ENCODE results near the gene ZNF239.
"Not testable (repeated sequence)": the region's sequence is repeated elsewhere in the genome, so short reads cannot be mapped to it uniquely, and the experiment has no call there.

Gene ZNF239

DNA sequence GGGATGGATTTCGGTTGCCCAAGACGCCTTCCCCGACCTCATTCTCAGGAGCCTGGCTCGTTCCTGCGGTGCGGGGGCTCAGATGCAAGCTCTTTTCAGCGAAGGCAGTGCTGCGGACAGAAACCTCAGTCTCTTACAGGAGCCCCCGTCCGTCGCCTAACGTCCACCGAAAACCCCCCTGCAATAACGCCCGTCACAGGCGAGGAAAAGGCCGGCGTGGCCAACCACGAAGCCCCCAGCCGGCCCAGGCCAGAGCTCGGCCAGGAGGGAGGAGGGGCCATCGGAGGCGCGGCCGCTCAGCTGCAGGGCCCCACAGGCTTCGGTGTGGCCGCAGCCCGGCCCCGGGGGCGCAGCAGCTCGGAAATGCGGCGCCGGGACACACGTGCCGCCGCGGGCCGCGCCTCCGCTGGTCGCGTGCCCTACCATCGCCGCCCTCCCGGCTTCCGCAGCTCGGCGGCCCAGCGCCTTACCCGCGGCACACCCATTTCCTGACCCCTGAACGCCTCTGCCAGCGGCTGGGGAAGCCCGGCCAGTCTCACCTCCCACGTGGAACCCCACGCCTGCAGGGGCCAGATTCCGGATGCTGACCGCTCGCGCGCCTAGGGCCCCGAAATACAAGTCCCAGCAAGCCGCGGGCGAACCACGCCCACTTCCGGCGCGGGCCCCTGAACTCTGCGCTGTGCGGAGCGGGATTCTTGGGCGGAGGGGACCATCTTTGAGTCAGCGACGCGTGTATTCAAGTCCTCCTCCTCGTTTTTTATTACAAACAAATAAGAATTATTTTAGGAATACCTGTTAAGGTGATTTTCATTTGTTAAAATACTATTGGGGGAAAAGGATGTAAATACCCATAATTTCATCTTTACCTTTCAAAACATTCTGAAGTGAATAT lies at the start of gene ZNF239:
ZNF239 (minus strand) TSS at position 616 of the 892 bp plus-strand sequence. CDS start 16,537 bp downstream, outside the sequence.
- peak; percentile 84 for DNase-seq

DNA sequence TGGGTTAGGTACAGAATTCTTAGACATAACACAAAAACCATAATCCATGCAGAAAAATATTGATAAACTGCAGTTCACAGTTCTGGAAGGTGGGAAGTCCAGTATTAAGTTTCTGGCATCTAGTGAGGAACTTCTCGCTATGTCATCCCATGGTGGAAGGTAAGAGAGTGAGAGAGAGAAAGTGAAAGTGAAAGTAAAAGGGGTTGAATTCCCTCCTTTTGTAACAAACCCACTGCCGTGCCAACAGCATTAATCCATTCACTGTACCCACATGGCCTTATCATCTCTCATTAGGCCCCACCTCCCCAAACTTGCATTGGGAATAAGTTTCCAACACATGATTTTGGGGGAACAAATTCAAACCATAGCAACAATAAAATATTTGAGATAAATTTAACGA lies 48.9 kb upstream of the ZNF239 start:
- DNase-seq = no peak

DNA sequence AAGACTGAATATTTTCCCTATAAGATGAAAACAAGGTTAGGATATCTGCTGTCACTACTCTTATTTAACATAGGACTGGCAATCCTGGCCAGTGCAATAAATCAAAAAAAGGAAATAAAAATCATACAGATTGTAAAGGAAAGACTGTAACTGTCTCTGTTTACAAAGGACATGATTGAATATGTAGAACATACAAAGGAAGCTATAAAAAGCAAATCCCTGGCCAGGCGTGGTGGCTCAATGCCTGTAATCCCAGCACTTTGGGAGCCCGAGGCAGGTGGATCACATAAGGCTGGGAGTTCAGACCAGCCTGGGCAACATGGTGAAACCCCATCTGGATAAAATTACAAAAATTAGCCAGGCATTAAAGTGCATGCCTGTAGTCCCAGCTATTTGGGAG lies 47.6 kb upstream of the ZNF239 start:
- no peak for DNase-seq

DNA sequence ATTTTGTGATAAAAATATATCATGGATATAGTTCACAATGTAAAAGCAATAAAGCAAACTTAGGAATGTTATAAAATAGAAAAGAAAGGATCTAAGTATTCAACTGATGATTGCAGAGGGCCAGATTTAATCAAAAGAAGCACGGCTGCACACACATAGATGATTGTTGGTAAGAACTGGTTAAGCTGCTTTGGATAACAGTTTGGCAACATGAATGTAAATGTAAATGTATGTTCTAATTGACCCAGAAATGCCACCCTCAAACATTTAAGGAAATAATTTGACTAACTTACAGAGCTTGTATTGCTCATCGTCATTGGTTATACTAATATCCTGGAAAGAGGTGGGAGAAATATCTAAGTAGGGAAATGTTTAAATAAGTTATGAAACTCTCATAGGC lies 45.0 kb upstream of the ZNF239 start:
- no peak for DNase-seq

DNA sequence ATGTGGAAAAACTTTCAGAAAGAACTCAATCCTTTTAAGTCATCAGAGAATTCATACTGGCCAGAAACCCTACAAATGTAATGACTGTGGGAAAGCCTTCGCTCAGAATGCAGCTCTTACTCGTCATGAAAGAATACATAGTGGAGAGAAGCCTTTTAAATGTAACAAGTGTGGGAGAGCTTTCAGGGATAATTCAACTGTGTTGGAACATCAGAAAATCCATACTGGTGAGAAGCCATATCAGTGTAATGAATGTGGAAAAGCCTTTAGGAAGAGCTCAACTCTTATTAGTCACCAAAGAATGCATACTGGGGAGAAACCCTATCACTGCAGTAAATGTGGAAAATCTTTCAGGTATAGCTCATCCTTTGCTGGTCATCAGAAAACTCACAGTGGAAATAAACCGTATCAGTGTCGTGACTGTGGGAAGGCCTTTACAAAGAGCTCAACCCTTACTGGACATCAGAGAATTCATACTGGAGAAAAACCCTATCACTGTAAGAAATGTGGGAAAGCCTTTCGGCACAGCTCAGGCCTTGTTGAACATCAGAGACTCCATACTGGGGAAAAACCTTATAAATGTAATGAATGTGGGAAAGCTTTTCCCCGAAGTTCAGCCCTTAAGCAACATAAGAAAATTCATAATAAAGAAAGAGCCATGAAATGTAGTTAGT lies 42.4 kb upstream of the ZNF239 start:
- no peak for DNase-seq

DNA sequence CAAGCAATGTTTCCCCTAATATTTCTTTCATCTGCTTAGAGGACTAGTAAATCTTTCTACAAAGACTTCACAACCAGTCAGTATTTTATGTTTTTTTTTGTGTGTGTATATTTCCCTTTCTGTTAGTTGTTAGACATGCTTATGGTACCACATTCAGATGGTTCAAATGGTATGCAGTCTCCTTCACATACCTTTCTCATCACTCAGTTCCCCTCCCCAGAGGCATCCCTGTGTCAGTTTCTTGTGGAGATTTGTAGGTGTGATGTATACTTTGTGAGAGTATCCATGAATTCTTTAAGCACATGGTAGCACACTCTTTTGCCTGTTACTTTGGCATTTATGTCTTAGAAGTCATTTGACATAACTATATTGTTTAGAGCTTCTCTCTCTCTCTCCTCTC lies 36.2 kb upstream of the ZNF239 start:
- DNase-seq = no peak

DNA sequence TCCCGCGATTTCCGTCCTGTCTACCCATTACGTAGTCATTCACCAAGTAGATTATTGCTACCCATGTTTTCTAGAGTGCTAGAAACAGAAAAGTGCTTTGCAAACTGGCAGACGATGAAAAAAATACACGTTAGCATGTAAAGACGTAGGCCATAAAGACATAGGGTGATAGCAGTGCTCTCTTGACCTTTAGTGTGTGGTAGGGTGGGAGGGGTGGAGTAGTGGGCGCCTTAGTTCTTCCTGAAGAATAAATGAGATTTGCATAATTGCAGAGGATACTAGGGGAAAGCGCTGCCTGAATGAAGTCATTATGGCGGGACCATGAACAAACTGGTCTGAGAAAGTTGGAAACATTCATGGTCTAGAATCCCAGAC lies 32.8 kb upstream of the ZNF239 start:
- no peak for DNase-seq

DNA sequence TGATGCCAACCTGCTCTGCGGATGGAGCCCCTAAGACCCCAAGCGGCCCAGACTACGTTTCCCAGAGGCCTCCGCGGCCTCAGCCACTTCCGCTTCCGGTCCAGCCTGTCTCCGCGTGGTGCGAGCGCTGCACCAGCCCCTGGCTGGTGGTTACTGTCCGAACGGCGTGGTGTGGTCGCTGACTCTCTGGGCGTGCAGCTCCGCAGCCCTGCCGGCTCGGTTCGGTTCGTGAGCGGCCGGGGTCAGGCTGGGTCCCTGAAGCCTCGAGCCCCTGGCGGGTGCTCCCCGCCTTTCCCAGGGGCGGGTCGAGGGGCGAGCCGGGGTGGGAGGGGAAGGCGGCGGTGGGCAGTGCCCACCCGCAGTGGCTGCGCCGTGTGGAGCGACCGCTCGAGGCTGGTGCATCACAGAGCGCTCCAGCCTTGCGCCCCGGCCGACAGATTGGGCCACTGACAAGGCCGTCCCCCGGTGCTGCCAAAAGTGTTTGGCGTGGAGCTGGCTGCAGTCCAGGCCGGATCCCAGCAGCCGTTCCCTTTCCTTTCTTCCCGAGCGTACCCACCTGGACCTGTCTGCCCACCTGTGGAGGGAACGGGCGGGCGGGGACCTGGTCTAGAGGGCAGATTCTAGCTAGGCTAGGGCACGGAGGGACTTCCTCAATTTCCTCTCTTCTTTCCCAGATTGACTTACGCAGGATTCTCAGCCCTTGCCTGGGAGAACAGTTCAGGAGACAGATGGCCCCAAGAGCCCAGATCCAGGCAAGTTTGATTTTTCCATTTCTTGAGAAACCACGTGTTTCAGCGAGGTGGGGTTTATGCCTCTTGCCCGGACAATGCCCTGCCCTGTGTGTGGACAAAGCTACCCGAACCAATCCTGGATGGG lies 32.1 kb upstream of the ZNF239 start, which contains the start of gene ZNF485:
ZNF485 (plus strand) TSS at position 116 of the 876 bp plus-strand sequence; CDS start at position 729, 613 bp downstream.
- DNase-seq = peak; percentile 69

DNA sequence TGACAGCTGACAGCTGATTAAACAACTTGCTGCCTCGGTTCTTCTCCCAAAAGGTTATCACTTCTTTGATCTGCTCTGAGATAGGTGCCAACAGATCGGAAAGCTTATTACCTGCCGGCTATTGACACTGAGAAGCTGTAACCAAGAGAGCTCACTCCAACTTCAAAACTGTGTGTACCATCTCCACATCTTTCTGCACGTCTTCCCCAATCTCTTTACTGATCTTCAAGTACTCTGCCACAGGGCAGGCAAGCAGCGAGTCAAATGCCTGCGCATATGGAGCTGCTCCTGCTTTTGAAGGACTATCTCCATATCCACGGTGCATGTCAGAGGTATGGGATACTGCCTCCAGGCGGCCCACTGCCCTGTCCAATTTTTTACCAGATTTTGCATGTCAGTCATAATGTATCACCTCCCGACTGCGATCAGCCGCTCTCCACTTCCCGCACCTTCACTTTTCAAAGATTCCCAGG lies 31.5 kb upstream of the ZNF239 start:
- no peak for DNase-seq

DNA sequence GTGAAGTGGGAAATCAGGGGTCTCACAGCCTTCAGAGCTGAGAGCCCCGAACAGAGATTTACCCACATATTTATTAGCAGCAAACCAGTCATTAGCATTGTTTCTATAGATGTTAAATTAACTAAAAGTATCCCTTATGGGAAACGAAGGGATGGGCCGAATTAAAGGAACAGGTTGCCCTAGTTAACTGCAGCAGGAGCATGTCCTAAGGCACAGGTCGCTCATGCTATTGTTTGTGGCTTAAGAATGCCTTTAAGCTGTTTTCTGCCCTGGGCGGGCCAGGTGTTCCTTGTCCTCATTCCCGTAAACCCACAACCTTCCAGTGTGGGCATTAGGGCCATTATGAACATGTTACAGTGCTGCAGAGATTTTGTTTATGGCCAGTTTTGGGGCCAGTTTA lies 27.2 kb upstream of the ZNF239 start:
- DNase-seq = not testable (repeated sequence)

DNA sequence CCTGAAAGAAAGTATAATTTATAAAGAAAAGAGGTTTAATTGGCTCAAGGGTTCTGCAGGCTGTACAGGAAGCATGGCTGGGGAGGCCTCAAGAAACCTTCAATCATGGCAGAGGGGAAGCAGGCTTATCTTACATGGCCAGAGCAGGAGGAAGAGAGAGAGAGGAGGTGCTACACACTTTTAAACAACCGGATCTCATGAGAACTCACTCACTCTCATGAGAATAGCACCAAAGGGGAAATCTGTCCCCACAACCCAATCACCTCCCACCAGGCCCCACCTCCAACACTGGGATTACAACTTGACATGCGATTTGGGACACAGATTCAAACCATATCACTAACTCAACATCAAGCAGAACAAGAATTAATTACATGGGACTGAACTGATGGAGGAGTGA lies 24.9 kb upstream of the ZNF239 start:
- no peak for DNase-seq

DNA sequence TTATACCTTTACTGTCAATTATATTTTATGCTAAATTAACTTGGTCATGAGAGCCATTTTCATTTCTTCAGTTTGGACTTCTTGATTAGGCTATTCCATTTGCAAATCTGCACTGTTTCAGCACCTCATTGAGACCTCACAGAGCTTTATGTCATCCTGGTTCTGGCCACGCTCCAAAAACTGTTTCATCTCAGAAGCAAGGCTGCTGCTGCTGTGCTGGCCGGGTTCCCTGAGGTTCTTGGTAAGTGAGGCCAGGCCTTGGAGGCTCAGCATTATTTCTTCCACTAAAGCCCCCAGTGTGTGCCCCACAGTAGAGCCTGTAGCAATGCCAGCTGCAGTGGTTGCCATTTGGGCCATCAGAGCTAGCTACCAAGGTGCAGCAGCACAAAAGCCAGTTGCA lies 24.0 kb upstream of the ZNF239 start:
- DNase-seq = no peak

DNA sequence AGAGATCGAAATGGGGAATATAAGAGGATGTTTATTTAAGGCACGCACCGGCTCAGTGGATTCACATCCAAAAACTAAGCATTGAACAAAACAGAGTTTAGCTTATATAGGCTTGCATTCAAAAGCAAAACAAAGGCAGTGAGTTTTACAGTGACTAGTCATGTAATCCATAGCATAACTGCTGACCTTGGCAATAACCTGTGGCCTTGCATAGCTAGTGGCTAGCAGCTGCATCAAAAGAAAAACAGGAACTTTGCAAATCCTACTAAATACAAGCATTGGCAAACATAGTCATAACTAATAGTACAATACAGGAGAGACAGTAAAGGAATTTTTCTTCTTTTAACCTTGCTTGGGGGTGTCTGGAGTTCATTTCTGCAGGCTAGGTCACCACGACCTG lies 22.1 kb upstream of the ZNF239 start:
- no peak for DNase-seq

DNA sequence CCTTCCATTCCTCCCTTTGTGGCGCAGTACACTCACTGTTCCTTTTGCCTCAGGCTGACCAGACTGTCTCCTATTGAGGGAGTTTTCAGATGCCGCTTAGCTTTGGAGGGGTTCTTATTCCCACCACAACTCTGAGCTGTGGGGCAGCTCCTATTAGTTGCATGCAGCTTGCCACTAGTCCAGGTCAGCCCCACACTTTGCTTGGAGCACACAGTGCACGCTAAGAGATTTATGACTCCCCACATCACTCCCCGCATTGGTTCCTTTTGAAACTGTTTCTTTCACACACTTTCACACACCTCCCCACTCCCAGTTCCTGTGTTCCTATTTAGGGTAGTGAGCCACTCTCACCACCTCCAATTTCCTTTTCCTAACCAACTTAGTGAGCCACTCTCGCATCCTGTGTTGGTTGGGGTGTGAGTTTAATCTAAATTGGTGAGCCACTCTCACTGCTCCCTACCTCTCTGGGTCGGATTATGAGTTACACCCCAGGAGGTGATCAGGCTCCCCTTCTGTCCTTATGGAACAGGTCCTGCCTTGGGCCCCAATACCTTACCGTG lies 21.4 kb upstream of the ZNF239 start:
- DNase-seq = peak; percentile 45

DNA sequence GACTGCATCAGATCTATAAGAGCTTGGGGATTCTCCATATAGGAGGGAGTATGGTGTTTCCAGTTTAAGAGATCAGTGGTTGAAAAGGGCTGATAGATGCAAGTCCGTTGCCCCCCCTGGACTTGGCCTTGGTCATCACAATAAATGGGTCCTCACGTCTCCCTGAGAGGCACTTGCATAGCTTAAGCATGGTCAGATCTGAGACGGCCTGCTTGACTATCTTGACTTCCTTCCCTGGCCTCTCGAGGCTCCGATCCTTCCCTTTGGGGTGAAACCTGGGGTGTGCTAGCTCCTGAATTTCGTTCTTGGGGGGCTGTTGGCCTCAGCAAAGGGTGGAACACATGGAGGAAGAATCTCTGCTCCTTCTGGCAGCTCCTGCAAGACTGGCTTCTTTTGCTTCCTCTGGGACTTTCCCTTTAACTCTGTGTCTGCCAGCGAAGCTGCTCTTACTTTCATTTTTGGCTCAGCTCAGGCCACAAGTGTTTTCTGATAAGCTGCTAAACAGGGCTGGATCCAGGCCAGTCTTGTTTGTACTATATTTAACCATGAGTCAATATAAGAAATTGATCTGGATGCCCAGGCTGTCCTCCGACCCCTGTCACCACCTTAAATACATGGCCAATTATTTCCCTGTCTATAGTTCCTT lies 20.7 kb upstream of the ZNF239 start:
- peak; percentile 48 for DNase-seq

DNA sequence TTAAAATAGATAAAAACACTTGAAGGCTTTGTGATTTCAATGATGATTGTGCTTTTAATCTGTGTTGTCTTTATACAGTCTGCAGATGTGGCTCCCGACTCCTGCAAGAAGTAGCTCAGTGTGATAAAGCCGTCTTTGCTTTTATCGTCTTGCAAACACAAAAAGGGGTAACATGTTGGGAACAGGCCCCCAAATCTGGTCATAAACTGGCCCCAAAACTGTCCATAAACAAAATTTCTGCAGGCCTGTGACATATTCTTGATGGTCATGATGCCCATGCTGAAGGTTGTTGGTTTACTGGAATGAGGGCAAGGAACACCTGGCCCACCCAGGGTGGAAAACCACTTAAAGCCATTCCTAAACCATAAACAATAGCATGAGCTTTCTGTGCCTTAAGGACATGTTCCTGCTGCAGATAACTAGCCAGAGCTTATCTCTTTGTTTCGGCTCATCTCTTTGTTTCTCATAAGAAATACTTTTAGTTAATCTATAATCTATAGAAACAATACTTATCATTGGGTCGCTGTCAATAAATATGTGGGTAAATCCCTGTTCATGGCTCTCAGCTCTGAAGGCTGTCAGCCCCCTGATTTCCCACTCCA lies 17.0 kb upstream of the ZNF239 start:
- DNase-seq = no peak

DNA sequence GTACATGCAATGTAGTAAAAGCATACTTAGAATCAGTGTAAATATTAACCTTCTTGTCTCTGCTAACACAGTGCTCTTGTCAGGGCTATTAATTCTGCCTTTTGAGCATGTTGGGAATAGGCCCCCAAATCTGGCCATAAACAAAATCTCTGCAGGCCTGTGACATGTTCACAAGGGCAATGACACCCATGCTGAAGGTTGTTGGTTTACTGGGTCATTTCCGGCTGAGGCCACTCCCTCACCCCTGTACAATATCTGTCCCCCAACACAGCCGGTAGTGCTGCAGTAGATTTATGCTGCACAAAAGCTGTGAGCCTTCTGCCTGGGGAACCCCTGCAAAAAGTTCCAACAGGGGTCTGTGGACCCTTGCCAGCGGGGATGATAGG lies 12.3 kb upstream of the ZNF239 start:
- not testable (repeated sequence) for DNase-seq

DNA sequence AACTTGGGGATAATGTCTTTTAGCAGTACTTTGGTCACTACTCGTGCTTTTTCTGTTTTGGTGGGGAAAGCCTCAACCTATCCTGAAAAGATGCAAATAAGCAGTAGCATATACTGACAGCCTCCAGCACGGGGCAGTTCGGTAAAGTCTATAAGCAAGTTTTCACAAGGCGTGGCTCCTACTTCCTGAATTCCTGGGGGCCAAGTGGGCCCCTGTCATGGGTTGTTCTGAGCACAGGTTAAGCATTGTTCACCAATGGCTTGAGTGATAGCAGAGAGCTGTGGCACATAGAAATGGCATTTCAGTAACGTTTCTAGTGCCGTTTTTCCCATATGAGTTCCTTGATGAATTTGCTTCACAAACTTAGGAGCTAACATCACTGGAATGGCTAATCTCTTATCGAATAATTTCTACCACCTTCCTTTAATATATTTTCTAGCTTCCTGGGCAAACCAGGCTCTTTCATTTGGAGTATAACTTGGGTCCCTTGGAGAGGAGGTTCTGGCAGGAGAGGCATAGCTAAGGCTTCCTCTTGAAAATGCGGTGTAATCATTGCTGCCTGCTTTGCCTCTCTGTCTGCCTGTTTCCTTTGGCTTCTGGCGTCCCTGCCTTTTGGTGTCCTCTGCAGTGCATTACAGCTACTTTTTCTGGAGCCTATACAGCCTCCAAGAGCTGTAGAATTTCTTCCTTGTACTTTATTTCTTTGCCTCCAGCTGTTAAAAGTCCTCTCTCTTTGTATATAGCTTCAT lies 11.7 kb upstream of the ZNF239 start:
- DNase-seq = no peak

DNA sequence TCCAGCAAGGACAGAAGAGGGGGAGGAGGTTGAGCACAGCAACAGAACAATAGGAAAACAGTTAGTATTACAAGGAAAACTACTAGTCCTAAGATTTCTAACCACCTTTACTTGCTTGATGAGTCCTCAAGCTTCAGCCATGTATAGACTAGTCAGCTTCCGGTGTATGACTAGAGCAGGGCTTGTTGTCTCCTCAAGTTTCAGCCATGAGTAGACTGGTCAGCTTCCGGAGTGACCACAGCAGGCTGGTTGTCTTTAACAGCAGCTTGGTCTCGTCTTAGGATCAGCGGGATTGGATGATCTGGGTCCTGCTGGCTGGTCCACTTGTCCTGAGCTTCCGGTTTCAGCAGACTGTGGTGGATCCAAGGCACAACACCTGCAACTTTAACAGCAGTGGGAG lies 10.6 kb upstream of the ZNF239 start:
- DNase-seq = no peak

DNA sequence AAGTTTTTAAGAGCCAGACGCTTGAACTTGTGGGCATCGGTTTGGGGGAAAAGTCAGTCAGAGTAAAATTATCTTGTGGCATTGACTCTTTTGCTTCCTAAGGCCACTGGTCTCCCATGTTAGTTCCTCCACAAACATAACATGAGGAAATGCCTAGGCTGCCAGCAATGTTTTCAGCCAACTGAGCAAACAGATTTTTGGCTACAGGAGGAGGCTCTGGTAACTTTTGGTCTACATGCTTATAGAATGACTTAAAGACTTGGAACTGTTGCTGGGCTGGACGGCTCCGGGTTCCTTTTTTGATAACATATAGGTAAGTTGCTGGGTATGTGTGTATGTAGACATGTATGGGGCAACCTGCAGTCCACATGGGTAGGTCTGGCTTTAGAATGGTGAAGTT lies 9.6 kb upstream of the ZNF239 start:
- no peak for DNase-seq

DNA sequence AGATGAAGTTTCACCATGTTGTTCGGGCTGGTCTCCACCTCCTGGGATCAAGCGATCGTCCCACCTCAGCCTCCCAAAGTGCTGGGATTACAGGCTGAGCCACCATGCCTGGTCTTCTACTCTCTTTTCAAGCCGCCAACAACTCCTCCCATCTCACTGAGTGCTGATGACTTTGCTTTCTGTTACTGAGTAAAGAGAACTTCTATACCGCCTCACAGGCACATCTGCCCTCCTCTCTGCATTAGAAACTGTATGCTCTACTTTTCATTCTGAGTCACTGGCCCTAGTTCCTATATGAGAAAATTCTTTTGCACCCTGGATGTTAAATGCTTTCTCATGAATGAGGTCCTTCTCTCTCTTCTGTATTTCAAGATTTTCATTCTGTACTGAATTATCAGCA lies 2.2 kb upstream of the ZNF239 start:
- peak; percentile 5 for DNase-seq
